Mesenchymal stem cell (in vitro differentiated cells and primary cell): ENCODE results near the gene CYP26A1.

Experiments used
- DNase-seq: peaks from one replicate; pipeline ENCODE4 v3.0.0-alpha.2; 2013
- H2AFZ ChIP-seq: one replicate; pipeline ENCODE4 v1.6.1; 2013; ENCODE audit warnings: low read depth, mild to moderate bottlenecking, control low read depth, inconsistent platforms, low read length, moderate library complexity
- H2AK5ac ChIP-seq: 2 replicates; pipeline ENCODE4 v1.6.1; 2013; ENCODE audit warnings: low read length, moderate library complexity, mild to moderate bottlenecking, inconsistent platforms; ENCODE audit not compliant: severe bottlenecking
- H2BK120ac ChIP-seq: one replicate; pipeline ENCODE4 v1.6.1; 2013; ENCODE audit warnings: low read depth, mild to moderate bottlenecking, inconsistent platforms, low read length, moderate library complexity
- H2BK12ac ChIP-seq, 2 experiments: one replicate each; pipeline ENCODE4 v1.6.1; 2013; ENCODE audit warnings: inconsistent platforms in 2 of 2, low read length in 2 of 2, mild to moderate bottlenecking in 2 of 2, moderate library complexity in 2 of 2, control low read depth in 1 of 2
- H2BK15ac ChIP-seq: one replicate; pipeline ENCODE4 v1.6.1; 2013; ENCODE audit warnings: mild to moderate bottlenecking, low read depth, inconsistent platforms; ENCODE audit not compliant: poor library complexity, severe bottlenecking
- H2BK5ac ChIP-seq: 2 replicates; pipeline ENCODE4 v1.6.1; 2013; ENCODE audit warnings: low read depth, mild to moderate bottlenecking, low read length, control low read depth, inconsistent platforms; ENCODE audit not compliant: poor library complexity, severe bottlenecking
- H3K14ac ChIP-seq, 2 experiments: one replicate each; pipeline ENCODE4 v1.6.1; 2013; ENCODE audit warnings: inconsistent platforms in 2 of 2, low read length in 2 of 2, control low read depth in 1 of 2, mild to moderate bottlenecking in 1 of 2, moderate library complexity in 1 of 2
- H3K18ac ChIP-seq, 2 experiments: one replicate each; pipeline ENCODE4 v1.6.1; 2013; ENCODE audit warnings: inconsistent platforms in 2 of 2, low read length in 2 of 2, control low read depth in 1 of 2, low read depth in 1 of 2, mild to moderate bottlenecking in 1 of 2
- H3K23ac ChIP-seq, 2 experiments: one replicate each; pipeline ENCODE4 v1.6.1; 2013; ENCODE audit warnings: inconsistent platforms in 2 of 2, low read length in 2 of 2, mild to moderate bottlenecking in 2 of 2, moderate library complexity in 2 of 2, control low read depth in 1 of 2
- H3K27ac ChIP-seq: 2 replicates; pipeline ENCODE4 v1.5.1; 2013; ENCODE audit warnings: mild to moderate bottlenecking, moderate library complexity, low read length, control low read depth, inconsistent platforms; ENCODE audit not compliant: poor library complexity, severe bottlenecking
- H3K27me3 ChIP-seq, 2 experiments: 2 replicates each; pipeline versions ENCODE4 v1.6.1 to v1.7.0; 2013; ENCODE audit warnings: low read length in 2 of 2, mild to moderate bottlenecking in 2 of 2, moderate library complexity in 2 of 2, control low read depth in 1 of 2, inconsistent platforms in 1 of 2; ENCODE audit not compliant: control insufficient read depth in 1 of 2, insufficient read depth in 1 of 2
- H3K36me3 ChIP-seq, 2 experiments: 2 replicates each; pipeline versions ENCODE4 v1.6.1 to v1.7.0; 2013; ENCODE audit warnings: low read length in 2 of 2, control low read depth in 1 of 2, inconsistent platforms in 1 of 2, low read depth in 1 of 2, mild to moderate bottlenecking in 1 of 2; ENCODE audit not compliant: insufficient read depth in 2 of 2, control insufficient read depth in 1 of 2
- H3K4ac ChIP-seq, 2 experiments: one replicate each; pipeline ENCODE4 v1.6.1; 2013; ENCODE audit warnings: inconsistent platforms in 2 of 2, low read length in 2 of 2, mild to moderate bottlenecking in 2 of 2, moderate library complexity in 2 of 2, control low read depth in 1 of 2, low read depth in 1 of 2
- H3K4me1 ChIP-seq: 2 replicates; pipeline ENCODE4 v1.6.1; 2013; ENCODE audit warnings: low read depth, low read length, control low read depth; ENCODE audit not compliant: control insufficient read depth, insufficient read depth
- H3K4me2 ChIP-seq: 2 replicates; pipeline ENCODE4 v1.6.1; 2013; ENCODE audit warnings: low read length, mild to moderate bottlenecking, inconsistent platforms; ENCODE audit not compliant: poor library complexity, severe bottlenecking
- H3K4me3 ChIP-seq, 2 experiments: 2 replicates each; pipeline versions ENCODE4 v1.5.1 to v1.7.0; 2013; ENCODE audit warnings: low read length in 2 of 2, mild to moderate bottlenecking in 2 of 2, control low read depth in 1 of 2, low read depth in 1 of 2; ENCODE audit not compliant: insufficient read depth in 1 of 2
- H3K79me1 ChIP-seq: replicated peaks from 2 replicates; pipeline ENCODE4 v1.6.1; 2013; ENCODE audit warnings: mild to moderate bottlenecking, control low read depth, low read length, inconsistent platforms; ENCODE audit not compliant: poor library complexity, severe bottlenecking
- H3K9ac ChIP-seq: 2 replicates; pipeline ENCODE4 v1.7.0; 2013; ENCODE audit warnings: mild to moderate bottlenecking, low read length, moderate library complexity
- H3K9me3 ChIP-seq: 2 replicates; pipeline ENCODE4 v1.7.0; 2013; ENCODE audit warnings: mild to moderate bottlenecking, low read length; ENCODE audit not compliant: control insufficient read depth
- H4K8ac ChIP-seq: one replicate; pipeline ENCODE4 v1.6.1; 2013; ENCODE audit warnings: inconsistent platforms, mild to moderate bottlenecking, low read length, moderate library complexity
- H4K91ac ChIP-seq: one replicate; pipeline ENCODE4 v1.6.1; 2013; ENCODE audit warnings: mild to moderate bottlenecking, low read length, inconsistent platforms
- WGBS: methylation state at CpG from one replicate; pipeline ENCODE4 v1.1.7; 2013; ENCODE audit warnings: mixed read lengths; 5-methylcytosine and 5-hydroxymethylcytosine counted together

Gene CYP26A1

GRCh38 chr10:93090619-93091018 lies 16.9 kb downstream of the CYP26A1 start:
- peaks cover 27 to 28% of the 10 kb centered on the region in 2 experiments for H3K27me3 ChIP-seq
- H3K4me2 ChIP-seq = no peak overlapping the region
- no peak overlapping the region for H3K4me3 ChIP-seq
- H2BK120ac ChIP-seq = no peak overlapping the region
- H3K36me3 ChIP-seq = no peaks in the 10 kb centered on the region
- no peaks in the 10 kb centered on the region for H3K4me1 ChIP-seq
- H2BK12ac ChIP-seq = no peak overlapping the region
- no peaks in the 10 kb centered on the region for H3K9me3 ChIP-seq
- no peak overlapping the region for H3K18ac ChIP-seq
- H4K8ac ChIP-seq = no peak overlapping the region
- no peak overlapping the region for H2AK5ac ChIP-seq
- no peak overlapping the region for H3K9ac ChIP-seq
- H3K4ac ChIP-seq = no peak overlapping the region
- DNase-seq = no peak
- H2BK15ac ChIP-seq = no peak overlapping the region
- WGBS = 93% methylated on average over 2 of the region's 2 CpGs
- H2AFZ ChIP-seq = no peak overlapping the region
- no peak overlapping the region for H2BK5ac ChIP-seq
- H3K23ac ChIP-seq = no peak overlapping the region
- no peaks in the 10 kb centered on the region for H3K79me1 ChIP-seq
- no peak overlapping the region for H4K91ac ChIP-seq
- no peak overlapping the region for H3K27ac ChIP-seq
- no peak overlapping the region for H3K14ac ChIP-seq

- Histone ChIP-seq H2AFZ (no peak overlapping the region), H2BK12ac (no peak overlapping the region), H2BK5ac (no peak overlapping the region), H2AK5ac (no peak overlapping the region), H4K91ac (no peak overlapping the region), H2BK15ac (no peak overlapping the region), H3K27me3 (peaks cover 21 to 24% of the 10 kb centered on the region in 2 experiments), H3K4me3 (no peak overlapping the region), H3K79me1 (no peaks in the 10 kb centered on the region), H4K8ac (no peak overlapping the region), H3K9ac (no peak overlapping the region), H2BK120ac (no peak overlapping the region), H3K18ac (no peak overlapping the region), H3K4ac (no peak overlapping the region), H3K4me2 (no peak overlapping the region), H3K27ac (no peak overlapping the region), H3K36me3 (no peaks in the 10 kb centered on the region), H3K14ac (no peak overlapping the region), H3K4me1 (no peaks in the 10 kb centered on the region), H3K9me3 (no peaks in the 10 kb centered on the region), H3K23ac (no peak overlapping the region)
- WGBS = 100% methylated on average over 1 of the region's 3 CpGs
- no peak for DNase-seq
Observed at GRCh38 chr10:93091960-93092359, 18.3 kb downstream of the CYP26A1 start.

GRCh38 chr10:93095225-93095624 lies 21.5 kb downstream of the CYP26A1 start:
- H3K79me1 ChIP-seq = no peaks in the 10 kb centered on the region
- no peak overlapping the region for H2AK5ac ChIP-seq
- H2AFZ ChIP-seq = no peak overlapping the region
- no peak overlapping the region for H3K14ac ChIP-seq
- no peak overlapping the region for H2BK120ac ChIP-seq
- H3K27me3 ChIP-seq = peaks cover 16 to 21% of the 10 kb centered on the region in 2 experiments
- no CpG with 5 or more reads among the region's 1 CpG for WGBS
- H2BK12ac ChIP-seq = no peak overlapping the region
- no peak overlapping the region for H3K4me3 ChIP-seq
- H3K27ac ChIP-seq = no peak overlapping the region
- H4K8ac ChIP-seq = no peak overlapping the region
- DNase-seq = no peak
- no peak overlapping the region for H2BK5ac ChIP-seq
- H4K91ac ChIP-seq = no peak overlapping the region
- H3K4me1 ChIP-seq = no peaks in the 10 kb centered on the region
- no peak overlapping the region for H3K4ac ChIP-seq
- no peak overlapping the region for H3K23ac ChIP-seq
- H3K9ac ChIP-seq = no peak overlapping the region
- H2BK15ac ChIP-seq = no peak overlapping the region
- H3K9me3 ChIP-seq = no peaks in the 10 kb centered on the region
- no peak overlapping the region for H3K18ac ChIP-seq
- no peak overlapping the region for H3K4me2 ChIP-seq
- H3K36me3 ChIP-seq = no peaks in the 10 kb centered on the region

- no peak overlapping the region for H4K91ac ChIP-seq
- peaks cover 16 to 17% of the 10 kb centered on the region in 2 experiments for H3K27me3 ChIP-seq
- no peak overlapping the region for H2AFZ ChIP-seq
- H3K4ac ChIP-seq = no peak overlapping the region
- no peak overlapping the region for H2BK12ac ChIP-seq
- no peak overlapping the region for H2BK120ac ChIP-seq
- H2BK15ac ChIP-seq = no peak overlapping the region
- no peaks in the 10 kb centered on the region for H3K79me1 ChIP-seq
- H3K14ac ChIP-seq = no peak overlapping the region
- H3K4me3 ChIP-seq = no peak overlapping the region
- no peak overlapping the region for H3K27ac ChIP-seq
- no peak overlapping the region for H3K23ac ChIP-seq
- 63% methylated on average over 5 of the region's 5 CpGs for WGBS
- no peaks in the 10 kb centered on the region for H3K9me3 ChIP-seq
- no peak overlapping the region for H2AK5ac ChIP-seq
- no peak overlapping the region for H3K4me2 ChIP-seq
- no peak overlapping the region for H3K9ac ChIP-seq
- H4K8ac ChIP-seq = no peak overlapping the region
- no peak overlapping the region for H2BK5ac ChIP-seq
- no peaks in the 10 kb centered on the region for H3K4me1 ChIP-seq
- no peaks in the 10 kb centered on the region for H3K36me3 ChIP-seq
- DNase-seq = no peak
- H3K18ac ChIP-seq = no peak overlapping the region
Observed at GRCh38 chr10:93096901-93097300, 23.2 kb downstream of the CYP26A1 start.
